ENCODE measurements around the gene CAPN1.

DNA sequence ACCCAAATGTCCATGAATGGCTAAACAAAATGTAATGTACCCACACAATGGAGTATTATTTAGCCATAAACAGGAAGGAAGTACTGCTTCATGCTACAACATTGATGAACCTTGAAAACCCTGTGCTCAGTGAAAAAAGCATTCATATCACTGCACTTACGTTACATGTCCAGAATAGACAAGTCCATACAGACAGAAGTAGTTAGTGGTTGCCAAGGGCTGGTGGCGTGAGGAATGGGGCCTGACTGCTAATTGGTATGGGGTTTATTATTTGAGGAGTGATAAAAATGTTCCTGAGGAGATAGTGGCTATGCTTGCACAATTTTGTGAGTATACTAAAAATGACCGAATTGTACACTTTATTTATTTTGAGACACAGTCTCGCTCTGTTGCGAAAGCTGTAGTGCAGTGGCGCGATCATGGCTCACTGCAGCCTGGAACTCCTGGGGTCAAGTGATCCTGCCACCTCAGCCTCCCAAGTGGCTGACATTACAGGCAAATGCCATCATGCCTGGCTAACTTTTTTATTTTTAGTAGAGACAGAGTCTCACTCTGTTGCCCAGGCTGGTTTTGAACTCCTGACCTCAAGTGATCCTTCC, 39.7 kb upstream of the CAPN1 start:
- TF ChIP-seq, protein P1, sequence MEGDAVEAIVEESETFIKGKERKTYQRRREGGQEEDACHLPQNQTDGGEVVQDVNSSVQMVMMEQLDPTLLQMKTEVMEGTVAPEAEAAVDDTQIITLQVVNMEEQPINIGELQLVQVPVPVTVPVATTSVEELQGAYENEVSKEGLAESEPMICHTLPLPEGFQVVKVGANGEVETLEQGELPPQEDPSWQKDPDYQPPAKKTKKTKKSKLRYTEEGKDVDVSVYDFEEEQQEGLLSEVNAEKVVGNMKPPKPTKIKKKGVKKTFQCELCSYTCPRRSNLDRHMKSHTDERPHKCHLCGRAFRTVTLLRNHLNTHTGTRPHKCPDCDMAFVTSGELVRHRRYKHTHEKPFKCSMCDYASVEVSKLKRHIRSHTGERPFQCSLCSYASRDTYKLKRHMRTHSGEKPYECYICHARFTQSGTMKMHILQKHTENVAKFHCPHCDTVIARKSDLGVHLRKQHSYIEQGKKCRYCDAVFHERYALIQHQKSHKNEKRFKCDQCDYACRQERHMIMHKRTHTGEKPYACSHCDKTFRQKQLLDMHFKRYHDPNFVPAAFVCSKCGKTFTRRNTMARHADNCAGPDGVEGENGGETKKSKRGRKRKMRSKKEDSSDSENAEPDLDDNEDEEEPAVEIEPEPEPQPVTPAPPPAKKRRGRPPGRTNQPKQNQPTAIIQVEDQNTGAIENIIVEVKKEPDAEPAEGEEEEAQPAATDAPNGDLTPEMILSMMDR (IDR thresholded peaks at IDR 0.05): no peak
- TF ChIP-seq EZH2phosphoT487 (IDR thresholded peaks at IDR 0.05): no peak
